Ishikawa (cell line): ENCODE results near the gene CARNS1.

Experiments
- CEBPB ChIP-seq: IDR thresholded peaks from 2 replicates; pipeline ENCODE4 v1.6.1; 2012
- CREB1 ChIP-seq: IDR thresholded peaks from 2 replicates; pipeline ENCODE4 v1.6.1; 2012; ENCODE audit warnings: low read depth
- EGR1 ChIP-seq: IDR thresholded peaks from 2 replicates; pipeline ENCODE4 v1.6.1; 2012
- EP300 ChIP-seq: IDR thresholded peaks from 2 replicates; pipeline ENCODE4 v1.6.1; 2012; ENCODE audit warnings: borderline replicate concordance
- FOXM1 ChIP-seq: IDR thresholded peaks from 2 replicates; pipeline ENCODE4 v1.6.1; 2012; ENCODE audit warnings: low read depth, borderline replicate concordance
- MAX ChIP-seq: IDR thresholded peaks from 2 replicates; pipeline ENCODE4 v1.6.1; 2012
- NFIC ChIP-seq: IDR thresholded peaks from 2 replicates; pipeline ENCODE4 v1.6.1; 2012
- RAD21 ChIP-seq: IDR thresholded peaks from 2 replicates; pipeline ENCODE4 v1.6.1; 2012; ENCODE audit warnings: low read depth
- REST ChIP-seq: IDR thresholded peaks from 2 replicates; pipeline ENCODE4 v1.6.1; 2012; ENCODE audit warnings: low read depth, mild to moderate bottlenecking
- TAF1 ChIP-seq: IDR thresholded peaks from 2 replicates; pipeline ENCODE4 v1.6.1; 2012; ENCODE audit warnings: low read depth, mild to moderate bottlenecking
- TCF12 ChIP-seq: IDR thresholded peaks from 2 replicates; pipeline ENCODE4 v1.6.1; 2012; ENCODE audit warnings: low read depth
- TEAD4 ChIP-seq: IDR thresholded peaks from 2 replicates; pipeline ENCODE4 v1.6.1; 2012
- YY1 ChIP-seq: IDR thresholded peaks from 2 replicates; pipeline ENCODE4 v1.6.1; 2012; ENCODE audit warnings: low read depth
- ZBTB7A ChIP-seq: IDR thresholded peaks from 2 replicates; pipeline ENCODE4 v1.6.1; 2012; ENCODE audit warnings: low read depth
- TF ChIP-seq, protein P1 (sequence below): IDR thresholded peaks from 2 replicates; pipeline ENCODE4 v1.6.1; 2012

Gene CARNS1

GRCh38 chr11:67468759-67469507 lies 53.5 kb downstream of the CARNS1 start, which contains the start of gene TMEM134:
TSS of gene TMEM134 (minus strand) at chr11:67469251. CDS start at chr11:67469192, 59 bp downstream.
- TF ChIP-seq REST (no peak; the same call in 1 of the 2 replicates), TEAD4 (no peak), CREB1 (peak; percentile 61; the same call in 1 of the 2 replicates), NFIC (no peak), EP300 (no peak), ZBTB7A (peak; percentile 94), CEBPB (no peak), TCF12 (0 out of 2 replicates have a peak, but pooled peaks have one; percentile 10), MAX (peak; percentile 63), TAF1 (peak; percentile 81), YY1 (peak; percentile 89), EGR1 (peak; percentile 77), RAD21 (peak; percentile 54; the same call in 1 of the 2 replicates)
- TF ChIP-seq, protein P1, sequence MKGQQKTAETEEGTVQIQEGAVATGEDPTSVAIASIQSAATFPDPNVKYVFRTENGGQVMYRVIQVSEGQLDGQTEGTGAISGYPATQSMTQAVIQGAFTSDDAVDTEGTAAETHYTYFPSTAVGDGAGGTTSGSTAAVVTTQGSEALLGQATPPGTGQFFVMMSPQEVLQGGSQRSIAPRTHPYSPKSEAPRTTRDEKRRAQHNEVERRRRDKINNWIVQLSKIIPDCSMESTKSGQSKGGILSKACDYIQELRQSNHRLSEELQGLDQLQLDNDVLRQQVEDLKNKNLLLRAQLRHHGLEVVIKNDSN: peak; percentile 45; the same call in 1 of the 2 replicates

- no peak for TF ChIP-seq TCF12
- no peak for TF ChIP-seq MAX
- no peak for TF ChIP-seq TEAD4
- TF ChIP-seq TAF1: no peak; the same call in 1 of the 2 replicates
- no peak for TF ChIP-seq CEBPB
- TF ChIP-seq EGR1: no peak
- TF ChIP-seq RAD21: no peak
- TF ChIP-seq CREB1: no peak
- no peak for TF ChIP-seq YY1
Measured at GRCh38 chr11:67469508-67469811, 54.0 kb downstream of the CARNS1 start.

DNA sequence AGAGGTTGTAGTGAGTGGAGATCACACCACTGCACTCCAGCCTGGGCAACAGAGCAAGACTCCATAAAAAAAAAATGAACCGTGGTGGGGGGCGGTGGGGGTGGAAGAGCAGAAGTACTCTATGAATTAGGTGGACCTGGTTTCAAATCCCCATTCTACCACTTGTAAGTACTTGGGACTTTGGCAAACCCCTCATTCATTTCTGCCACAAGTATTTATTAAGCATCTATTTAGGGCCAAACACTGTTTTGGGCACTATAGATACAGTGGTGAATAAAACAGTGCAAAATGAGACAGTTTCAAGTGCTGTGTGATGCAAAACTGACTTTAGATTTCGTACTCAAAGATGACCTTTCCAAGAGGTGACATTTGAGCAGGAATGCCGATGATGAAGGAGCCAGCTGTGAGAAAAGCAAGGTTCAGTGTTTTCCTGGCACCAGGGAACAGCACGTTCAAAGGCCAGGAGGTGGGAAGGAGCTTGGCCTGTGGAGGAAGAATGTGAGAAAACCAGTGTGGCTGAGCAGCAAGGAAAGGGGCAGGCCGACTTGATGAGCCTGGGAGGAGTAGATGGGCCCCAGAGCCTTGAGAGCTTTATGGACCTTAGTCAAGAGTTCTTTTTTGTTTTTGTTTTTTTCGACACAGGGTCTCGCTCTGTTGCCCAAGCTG lies 55.0 kb downstream of the CARNS1 start:
- TF ChIP-seq, protein P1: no peak
- TF ChIP-seq NFIC (no peak), TCF12 (no peak), ZBTB7A (no peak), EP300 (no peak), TEAD4 (no peak), FOXM1 (no peak), EGR1 (no peak), CREB1 (no peak), MAX (no peak), CEBPB (no peak), RAD21 (no peak), TAF1 (no peak), YY1 (no peak)

- TF ChIP-seq NFIC: no peak
- TF ChIP-seq RAD21: no peak
- no peak for TF ChIP-seq EP300
Measured at GRCh38 chr11:67472882-67473281, 57.4 kb downstream of the CARNS1 start.
